HCEC 1CT (cell line): Measurements from ENCODE around the gene PRKAR1B.

Experiments used
- DNase-seq: peaks from one replicate; pipeline ENCODE4 v3.0.0-alpha.2; 2017

PRKAR1B gene

GRCh38 chr7:504221-505111 lies 222.6 kb downstream of the PRKAR1B start:
- no peak for DNase-seq

DNA sequence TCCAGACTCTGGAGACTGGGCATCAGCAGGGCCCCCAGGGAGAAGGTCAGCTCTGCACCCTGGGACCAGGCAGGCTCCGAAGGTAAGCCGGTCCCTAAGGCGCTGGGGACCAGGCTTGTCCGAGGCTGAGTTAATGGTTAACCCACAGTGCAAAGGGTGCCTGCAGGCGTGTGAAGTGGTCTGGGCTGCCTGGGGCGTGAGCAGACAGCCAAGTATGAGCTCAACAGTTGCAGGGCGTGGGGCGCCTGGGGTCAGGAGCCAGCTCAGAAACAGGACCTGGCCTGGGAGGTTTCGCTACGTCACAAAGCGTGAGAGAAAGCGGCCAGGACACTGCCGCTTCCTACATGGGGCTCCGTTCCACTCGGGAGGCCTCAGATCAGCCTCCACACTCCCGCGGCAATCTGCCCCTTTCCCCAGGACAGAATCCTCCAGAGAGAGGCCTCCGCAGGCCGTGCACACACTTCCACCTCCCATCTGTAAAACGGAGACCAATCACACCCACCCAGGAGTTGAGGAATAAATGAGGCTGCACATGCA lies 223.4 kb downstream of the PRKAR1B start:
- no peak for DNase-seq

DNA sequence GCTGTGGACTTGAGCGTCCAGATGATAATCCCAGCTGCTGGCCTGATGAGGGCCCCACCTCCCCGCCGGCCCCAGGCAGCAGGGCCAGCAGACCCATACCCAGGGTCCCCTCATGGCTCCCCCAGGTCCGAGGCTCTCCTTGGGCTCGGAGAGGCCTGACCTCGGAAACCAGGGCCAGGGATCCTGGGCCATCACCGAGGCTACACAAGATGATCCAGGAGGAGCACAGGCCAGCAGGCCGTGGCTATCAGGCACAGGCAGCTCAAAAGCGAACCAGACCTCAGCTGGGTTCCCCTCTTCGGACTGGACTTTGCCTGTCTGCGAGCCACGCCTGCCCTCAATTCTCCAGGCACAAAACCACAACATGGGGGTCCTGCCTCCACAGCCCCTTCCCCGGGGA lies 224.8 kb downstream of the PRKAR1B start:
- no peak for DNase-seq

DNA sequence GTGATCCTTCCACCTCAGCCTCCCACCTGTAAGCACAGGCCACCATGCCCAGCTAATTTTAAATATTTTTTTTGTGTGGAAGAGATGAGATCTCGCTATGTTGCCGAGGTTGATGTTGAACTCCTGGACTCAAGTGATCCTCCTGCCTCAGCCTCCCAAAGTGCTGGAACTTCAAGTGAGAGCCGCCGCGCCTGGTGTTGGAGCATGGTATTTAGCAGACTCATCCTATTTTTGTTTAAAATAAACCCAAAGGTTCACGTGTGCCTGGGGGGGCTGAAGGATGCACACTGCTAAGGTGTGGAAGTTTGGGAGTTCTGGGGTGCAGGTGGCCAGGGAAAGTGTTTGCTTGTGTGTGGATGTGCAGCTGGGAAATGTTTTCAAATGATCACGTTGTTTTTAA lies 225.6 kb downstream of the PRKAR1B start:
- no peak for DNase-seq

DNA sequence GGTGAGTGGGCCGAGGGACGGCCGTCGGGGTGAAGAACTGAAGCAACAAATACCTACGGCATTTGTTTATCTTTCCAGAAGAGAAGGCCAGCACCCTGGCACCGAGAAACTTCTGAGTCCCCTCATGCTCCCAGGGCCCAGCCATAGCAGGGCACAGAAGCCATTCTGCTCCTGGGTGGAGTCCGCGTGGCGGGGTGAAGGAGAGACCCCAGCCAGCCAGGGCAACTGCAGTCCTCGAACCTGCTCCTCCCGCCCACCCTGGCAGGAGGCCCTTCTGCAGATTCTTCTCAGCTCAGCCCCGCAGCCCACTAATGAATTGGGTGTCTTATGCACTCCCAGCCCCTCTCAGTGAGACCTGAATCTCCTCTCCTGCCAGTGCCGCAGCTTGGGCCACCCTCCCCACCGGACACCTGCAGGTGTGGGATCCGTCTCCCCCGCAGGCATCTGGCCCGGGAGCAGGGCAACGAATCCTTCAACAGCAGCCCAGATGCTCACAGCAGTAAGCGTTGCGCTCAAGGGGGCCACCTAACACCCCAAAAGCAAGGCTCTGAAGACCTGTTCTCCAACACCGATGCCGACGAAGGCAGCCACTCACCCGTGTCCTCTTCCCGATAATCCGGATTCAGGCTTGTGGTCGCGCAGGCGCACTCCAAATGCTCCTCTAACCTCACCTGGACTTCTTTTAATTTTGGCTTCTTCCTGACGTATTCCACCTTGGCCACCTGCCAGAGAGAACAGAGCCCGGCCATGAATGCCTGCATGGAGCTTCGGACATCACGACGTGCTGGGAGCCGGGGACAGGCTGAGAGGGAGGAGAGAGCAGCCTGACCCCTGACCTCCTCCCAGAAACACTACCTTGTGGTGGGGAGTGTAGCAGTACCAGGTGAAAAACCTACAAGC lies 226.3 kb downstream of the PRKAR1B start:
- DNase-seq: no peak

- DNase-seq: no peak
Observed at GRCh38 chr7:499853-500485, 227.1 kb downstream of the PRKAR1B start.
